Spleen (tissue), 11 donors: ENCODE data around the gene OSBPL10. TPM values are rescaled to one million over a fixed set of nuclear protein-coding genes. Genes with fewer than 3 reads are reported as not detected.

Experiments used
- DNase-seq: peaks from one replicate; pipeline ENCODE4 v3.0.0-alpha.2; 2020
- H3K27ac ChIP-seq, 8 donors: fragments of 200-600 bp; sonication (generic) in 7 of 8; 1 replicate in 4 of 8; 2 replicates in 4 of 8; pipeline versions ENCODE4 v1.5.0 to v1.8.0; 2016 to 2021; ENCODE audit warnings: inconsistent platforms in 4 of 8, mild to moderate bottlenecking in 4 of 8, moderate library complexity in 1 of 8
- H3K27me3 ChIP-seq, 7 donors: fragments of 200-600 bp; sonication (generic) in 6 of 7; replicated peaks in 1 of 7; 1 replicate in 4 of 7; 2 replicates in 3 of 7; pipeline versions ENCODE4 v1.5.0 to v1.8.0; 2016 to 2021; ENCODE audit warnings: inconsistent platforms in 3 of 7, mild to moderate bottlenecking in 1 of 7
- H3K36me3 ChIP-seq, 6 donors: fragments of 200-600 bp; sonication (generic) in 5 of 6; 1 replicate in 4 of 6; 2 replicates in 2 of 6; pipeline versions ENCODE4 v1.5.0 to v1.8.0; 2016 to 2021; ENCODE audit warnings: inconsistent platforms in 2 of 6
- H3K4me1 ChIP-seq, 6 donors: fragments of 200-600 bp; sonication (generic) in 5 of 6; 1 replicate in 3 of 6; 2 replicates in 3 of 6; pipeline versions ENCODE4 v1.5.0 to v1.8.0; 2016 to 2021; ENCODE audit warnings: inconsistent platforms in 3 of 6
- H3K4me3 ChIP-seq, 8 donors: fragments of 200-600 bp; sonication (generic) in 7 of 8; 1 replicate in 4 of 8; 2 replicates in 4 of 8; pipeline versions ENCODE4 v1.5.0 to v1.8.0; 2016 to 2021; ENCODE audit warnings: inconsistent platforms in 4 of 8, mild to moderate bottlenecking in 4 of 8, moderate library complexity in 2 of 8
- H3K9me3 ChIP-seq, 8 donors: fragments of 200-600 bp; sonication (generic) in 7 of 8; 1 replicate in 4 of 8; 2 replicates in 4 of 8; pipeline versions ENCODE4 v1.5.0 to v1.8.0; 2016 to 2021; ENCODE audit warnings: inconsistent platforms in 4 of 8
- CTCF ChIP-seq, 11 experiments: fragments of 200-600 bp in 7 of 11; fragments of 450-650 bp in 4 of 11; sonication (generic) in 4 of 11; IDR thresholded peaks in 8 of 11; conservative IDR thresholded peaks in 3 of 11; 1 replicate in 7 of 11; 2 replicates in 4 of 11; pipeline versions ENCODE4 v1.4.0 to v1.8.0; 2016 to 2021; ENCODE audit warnings: antibody characterized with exemption in 11 of 11, inconsistent platforms in 4 of 11, mild to moderate bottlenecking in 1 of 11
- POLR2A ChIP-seq, 3 donors: fragments of 450-650 bp; IDR thresholded peaks; one replicate each; pipeline ENCODE4 v1.5.1; 2017; ENCODE audit warnings: antibody characterized with exemption in 3 of 3, mild to moderate bottlenecking in 1 of 3
- POLR2AphosphoS5 ChIP-seq, 3 donors: sonication (generic); formaldehyde crosslinking; IDR thresholded peaks; one replicate each; pipeline ENCODE4 v1.5.1; 2017; ENCODE audit warnings: antibody characterized with exemption in 3 of 3
- WGBS, 5 donors: extraction: QIAGEN DNeasy Blood & Tissue Kit in 3 of 5; methylation state at CpG; one replicate each; pipeline versions ENCODE4 v1.1.5 to v1.1.7; 2013 to 2018; 5-methylcytosine and 5-hydroxymethylcytosine counted together
- intact Hi-C: fragments of 100-400 bp; cut with DNase I; formaldehyde crosslinking; loops from one replicate; pipeline ENCODE4 v1.15.0; 2023; ENCODE audit warnings: low total_unique reads
- polyA plus RNA-seq, 3 donors: library from polyadenylated mRNA; stranded (reverse); fragments of 200-250 nt; gene quantifications; one replicate each; pipeline ENCODE4 v1.2.1, GENCODE V29; 2013
- total RNA-seq, 7 donors: library from RNA; depleted of rRNA in 3 of 7; stranded (reverse); fragments of >200 nt in 3 of 7; fragmentation: NEBNext Ultra II Directional in 4 of 7; extraction: Animal tissue kit (Norgen Biotek cat#: 25700) in 4 of 7; gene quantifications; one replicate each; pipeline versions ENCODE4 v1.1.0 to v1.2.1, GENCODE V29; 2016 to 2021
- donor health status: healthy with polysubstance abuse.
- donor health status: DM: no; HTN: no; CAD: no; lungs with moderate emphysema.
- donor health status: DM: no; HTN: no; CAD: no.
- donor health status: Bipolar disorder and iron deficiency.
- donor health status: healthy.
- donor health status: DM: no; HTN: no; CAD: no.
- donor health status: DM: yes; HTN: yes; CAD: no.

The OSBPL10 gene
- total and polyA plus RNA-seq, 10 donors: 3.8 to 95.1 (median 56.5) TPM

- no peaks in the 10 kb centered on the region for H3K27me3 ChIP-seq
- H3K9me3 ChIP-seq: no peaks in the 10 kb centered on the region
- H3K4me1 ChIP-seq: no peaks in the 10 kb centered on the region
- no peak for TF ChIP-seq POLR2AphosphoS5 (IDR thresholded peaks at IDR 0.05)
- TF ChIP-seq CTCF (IDR thresholded peaks at IDR 0.05 in 8 of 11, conservative IDR thresholded peaks at IDR 0.05 in 3 of 11): no peak
- no peak for TF ChIP-seq POLR2A (IDR thresholded peaks at IDR 0.05)
- no peak overlapping the region for H3K4me3 ChIP-seq
- H3K36me3 ChIP-seq: peaks cover 3 to 52% (median 16%) of the 10 kb centered on the region in 6 donors
- 89 to 94% (median 90%) methylated on average over 10 of the region's 10 CpGs for WGBS, 5 donors
- H3K27ac ChIP-seq: no peak overlapping the region
- intact Hi-C loops: no loop called here
- no peak for DNase-seq
Measured at GRCh38 chr3:31680072-31680870, 300.8 kb downstream of the OSBPL10 start.

GRCh38 chr3:31676556-31676955 is 304.5 kb downstream of the OSBPL10 start:
- peaks cover 0 to 29% (median 0%) of the 10 kb centered on the region in 6 donors for H3K36me3 ChIP-seq
- peaks cover 0 to 11% (median 2%) of the 10 kb centered on the region in 6 donors for H3K4me1 ChIP-seq
- 88 to 96% (median 92%) methylated on average over 8 of the region's 8 CpGs for WGBS, 5 donors
- intact Hi-C loops: no loop called here
- no peak for DNase-seq
- no peak for TF ChIP-seq POLR2A (IDR thresholded peaks at IDR 0.05)
- TF ChIP-seq POLR2AphosphoS5 (IDR thresholded peaks at IDR 0.05): no peak
- TF ChIP-seq CTCF (IDR thresholded peaks at IDR 0.05 in 8 of 11, conservative IDR thresholded peaks at IDR 0.05 in 3 of 11): no peak
- no peak overlapping the region for H3K27ac ChIP-seq
- no peaks in the 10 kb centered on the region for H3K27me3 ChIP-seq
- no peak overlapping the region for H3K4me3 ChIP-seq
- no peaks in the 10 kb centered on the region for H3K9me3 ChIP-seq

GRCh38 chr3:31673950-31674349 is 307.1 kb downstream of the OSBPL10 start:
- intact Hi-C loops: no loop called here
- peaks cover 0 to 39% (median 0%) of the 10 kb centered on the region in 6 donors for H3K36me3 ChIP-seq
- no peak overlapping the region for H3K27ac ChIP-seq
- no peak for DNase-seq
- H3K4me1 ChIP-seq: peaks cover 9 to 35% (median 18%) of the 10 kb centered on the region in 6 donors
- no peaks in the 10 kb centered on the region for H3K27me3 ChIP-seq
- TF ChIP-seq POLR2AphosphoS5 (IDR thresholded peaks at IDR 0.05): no peak
- no peak for TF ChIP-seq POLR2A (IDR thresholded peaks at IDR 0.05)
- TF ChIP-seq CTCF (IDR thresholded peaks at IDR 0.05 in 8 of 11, conservative IDR thresholded peaks at IDR 0.05 in 3 of 11): no peak
- H3K4me3 ChIP-seq: no peak overlapping the region
- H3K9me3 ChIP-seq: no peaks in the 10 kb centered on the region
- WGBS, 5 donors: 89 to 100% (median 97%) methylated on average over 1 of the region's 1 CpG

- H3K27me3 ChIP-seq: no peaks in the 10 kb centered on the region
- H3K4me3 ChIP-seq: no peak overlapping the region
- no peak overlapping the region for H3K27ac ChIP-seq
- peaks cover 0 to 54% (median 4%) of the 10 kb centered on the region in 6 donors for H3K36me3 ChIP-seq
- WGBS, 5 donors: 44 to 60% (median 46%) methylated on average over 6 of the region's 6 CpGs
- DNase-seq: no peak
- peak in 1 of 3 donors; percentile 16 for TF ChIP-seq POLR2AphosphoS5 (IDR thresholded peaks at IDR 0.05)
- TF ChIP-seq CTCF (IDR thresholded peaks at IDR 0.05 in 8 of 11, conservative IDR thresholded peaks at IDR 0.05 in 3 of 11): no peak
- intact Hi-C loops: no loop called here
- H3K9me3 ChIP-seq: no peaks in the 10 kb centered on the region
- peaks cover 9 to 35% (median 18%) of the 10 kb centered on the region in 6 donors for H3K4me1 ChIP-seq
Measured at GRCh38 chr3:31671976-31672375, 309.1 kb downstream of the OSBPL10 start.
